GM19395 (cell line): Measurements from ENCODE around the gene DPF3.

Experiments
- ATAC-seq: cut with Tn5 transposase; IDR thresholded peaks from one replicate; pipeline ENCODE4 v1.9.1; 2021; ENCODE audit warnings: mild to moderate bottlenecking, moderate library complexity; ENCODE audit not compliant: unreplicated experiment

The DPF3 gene

GRCh38 chr14:72845196-72845595 lies 48.7 kb downstream of the DPF3 start:
- ATAC-seq, result no peak

- ATAC-seq, result no peak
Measured at GRCh38 chr14:72844524-72844923, 49.4 kb downstream of the DPF3 start.

- no peak for ATAC-seq
Measured at GRCh38 chr14:72839753-72840607, 53.9 kb downstream of the DPF3 start.

DNA sequence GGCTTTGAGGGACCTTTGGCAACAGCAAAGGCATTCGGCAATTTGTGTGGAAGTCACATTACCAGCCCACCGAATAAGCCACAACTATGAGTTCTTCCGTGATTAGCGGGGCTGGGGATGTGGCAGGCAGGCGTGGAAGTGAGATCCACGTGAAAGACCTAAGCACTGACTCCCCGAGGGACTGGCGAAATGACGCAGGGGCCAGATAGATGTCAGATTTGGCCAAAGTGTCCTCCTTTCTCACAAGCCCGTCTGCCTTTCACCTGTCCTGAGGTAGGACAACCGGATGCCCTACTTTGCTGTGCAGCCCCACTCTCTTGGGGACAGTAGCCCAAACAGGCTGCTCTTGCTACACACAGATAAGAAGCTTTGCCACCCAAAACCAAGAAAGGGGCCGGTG lies 54.5 kb downstream of the DPF3 start:
- no peak for ATAC-seq

- ATAC-seq, result no peak
Measured at GRCh38 chr14:72836085-72836484, 57.8 kb downstream of the DPF3 start.

DNA sequence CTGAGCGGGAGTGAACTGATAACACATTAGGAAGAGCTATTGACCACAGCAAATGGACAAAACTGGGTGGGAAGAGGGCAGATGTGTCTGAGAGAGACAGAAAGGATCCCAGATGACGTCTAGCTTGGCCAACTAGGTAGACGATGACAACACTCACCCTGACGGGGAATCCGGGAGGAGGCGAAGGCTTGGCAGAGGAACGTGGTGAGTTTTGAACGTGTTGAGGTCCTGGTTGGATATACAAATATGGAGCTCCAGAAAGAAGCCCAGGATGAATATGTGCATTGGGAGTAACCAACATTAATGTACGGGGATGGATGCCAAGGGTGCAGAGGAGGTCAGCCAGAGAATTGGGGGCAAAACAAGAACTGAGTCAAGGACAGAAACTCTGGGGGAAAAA lies 60.7 kb downstream of the DPF3 start:
- ATAC-seq, result no peak

- ATAC-seq, result no peak
Measured at GRCh38 chr14:72830786-72831594, 62.9 kb downstream of the DPF3 start.

DNA sequence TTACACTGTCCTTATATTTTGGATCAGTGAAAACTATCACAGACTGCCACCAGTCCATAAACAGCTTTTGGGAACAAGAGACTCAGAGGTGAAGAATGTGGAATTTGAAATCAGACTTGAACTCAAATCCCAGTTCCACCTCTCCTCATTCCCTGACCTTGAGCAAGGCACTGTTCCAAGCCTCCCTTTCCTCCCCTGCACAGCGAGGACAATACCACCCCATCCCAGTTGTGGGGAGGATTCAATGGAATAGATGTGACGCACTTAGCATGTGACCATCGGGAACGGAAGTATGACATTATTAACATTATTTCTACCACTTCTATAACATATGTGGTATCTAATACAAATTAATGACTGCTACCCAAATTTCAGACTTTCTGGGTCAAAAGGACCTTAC lies 63.5 kb downstream of the DPF3 start:
- no peak for ATAC-seq

- no peak for ATAC-seq
Measured at GRCh38 chr14:72828604-72829003, 65.3 kb downstream of the DPF3 start.

- ATAC-seq, result no peak
Measured at GRCh38 chr14:72826039-72826438, 67.9 kb downstream of the DPF3 start.

- no peak for ATAC-seq
Measured at GRCh38 chr14:72825486-72825885, 68.4 kb downstream of the DPF3 start.

GRCh38 chr14:72824051-72824450 lies 69.8 kb downstream of the DPF3 start:
- no peak for ATAC-seq

GRCh38 chr14:72822946-72823611 lies 70.8 kb downstream of the DPF3 start:
- ATAC-seq, result no peak

- no peak for ATAC-seq
Measured at GRCh38 chr14:72818998-72819397, 74.9 kb downstream of the DPF3 start.

GRCh38 chr14:72816287-72816686 lies 77.6 kb downstream of the DPF3 start:
- no peak for ATAC-seq

GRCh38 chr14:72815430-72815829 lies 78.5 kb downstream of the DPF3 start:
- no peak for ATAC-seq

GRCh38 chr14:72812292-72812851 lies 81.5 kb downstream of the DPF3 start:
- no peak for ATAC-seq

DNA sequence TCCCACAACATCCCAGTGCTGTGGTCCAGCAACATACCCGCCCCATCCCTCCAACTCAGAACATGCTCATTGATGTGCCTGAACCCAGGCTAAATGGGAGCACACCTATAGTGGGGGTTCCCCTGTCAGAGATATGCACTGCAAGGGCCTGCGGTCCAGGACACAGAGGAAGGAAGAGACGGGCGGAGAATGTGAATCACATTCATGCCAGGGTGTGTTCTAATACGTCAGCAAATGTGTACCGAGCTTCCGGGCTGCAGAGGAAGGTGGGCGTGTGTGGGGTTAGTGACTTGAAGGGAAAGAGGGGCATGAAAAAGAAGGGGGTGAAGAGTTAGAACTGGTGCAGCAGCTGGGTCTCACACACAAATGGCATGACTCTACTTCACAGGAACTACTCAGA lies 83.7 kb downstream of the DPF3 start:
- ATAC-seq, result no peak

GRCh38 chr14:72809063-72809462 lies 84.8 kb downstream of the DPF3 start:
- ATAC-seq, result no peak

GRCh38 chr14:72808564-72808963 lies 85.3 kb downstream of the DPF3 start:
- ATAC-seq, result no peak

- no peak for ATAC-seq
Measured at GRCh38 chr14:72802588-72802946, 91.3 kb downstream of the DPF3 start.
